Measurements from ENCODE around the gene NAT14. TPM values are rescaled to one million over a fixed set of nuclear protein-coding genes. Genes with fewer than 3 reads are reported as not detected.

NAT14 gene
- total and polyA plus RNA-seq, 2 of the 8 experiments (the other 6 are each of a cell fraction or from before 2014, with no cell fraction given) = 47.1 to 71.2 TPM

DNA sequence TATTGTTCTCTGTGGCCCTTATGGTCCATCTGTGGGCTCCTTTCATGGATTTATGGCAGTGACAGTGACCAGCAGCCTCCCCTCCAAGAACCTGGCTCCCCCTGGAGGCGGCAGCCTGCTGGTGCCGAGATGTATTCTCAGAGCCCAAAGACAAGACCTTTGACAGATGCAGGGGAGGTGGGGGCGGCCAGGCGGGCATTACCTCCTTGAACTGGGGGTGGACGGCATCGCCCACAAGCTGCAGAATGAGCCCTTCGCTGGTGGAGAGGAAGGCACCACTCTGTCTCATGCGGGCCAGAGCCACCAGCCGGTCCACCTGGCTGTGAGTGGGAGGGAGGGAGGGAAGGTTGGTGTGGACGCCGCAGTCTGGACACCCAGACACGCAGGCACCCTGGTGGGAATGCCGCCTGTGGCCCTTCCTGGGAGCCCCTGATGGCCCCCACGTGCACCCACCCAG, 30.2 kb upstream of the NAT14 start:
- ChIA-PET POLR2A (ENCODE audit: partially characterized antibody) (interaction anchor here (3.0 kb wide), 1 partner anchor 47 kb away, joined by 22 read pairs; the partner anchor contains the start of gene UBE2S), CTCF (ENCODE audit: partially characterized antibody) (interaction anchor here (1.5 to 1.8 kb wide), 4 partner anchors 8 to 153 kb away, joined by 4 to 7 read pairs (median 4); partner anchors contain the start of gene NAT14)
- DNase-seq (ENCODE audit: low read depth in 1 of 2, low spot score in 2 of 2) = peak in 1 of 2 experiments; percentile 83
- Histone ChIP-seq H2BK15ac (ENCODE audit: low read length) (no peak overlapping the region), H3K79me1 (ENCODE audit: low read depth, low read length) (peaks cover 8% of the 10 kb centered on the region), H3K9ac (replicated peaks in 1 of 4; ENCODE audit: extremely low read depth in 1 of 4, low read depth in 3 of 4, low read length in 3 of 4) (no peak overlapping the region), H3K27ac (ENCODE audit: low read depth, low read length) (no peak overlapping the region), H3K79me2 (ENCODE audit: control insufficient read depth in 1 of 2, insufficient read depth in 2 of 2, low read length in 2 of 2) (peaks cover 0 to 7% of the 10 kb centered on the region in 2 experiments; a peak in 2 of 4 replicates), H4K20me1 (replicated peaks in 1 of 2; ENCODE audit: control insufficient read depth in 1 of 2, insufficient read depth in 2 of 2, low read length in 2 of 2) (peaks cover 2 to 8% of the 10 kb centered on the region in 2 experiments), H2BK120ac (replicated peaks; ENCODE audit: low read depth, low read length) (no peak overlapping the region), H2AK5ac (ENCODE audit: low read depth, low read length) (no peak overlapping the region), H3K56ac (replicated peaks; ENCODE audit: insufficient read length, low read depth, low read length) (no peak overlapping the region), H3K4me3 (ENCODE audit: extremely low read depth in 1 of 4, insufficient read depth in 2 of 4, low read depth in 3 of 4, low read length in 4 of 4) (no peak overlapping the region), H4K91ac (replicated peaks; ENCODE audit: insufficient read length, low read length) (no peak overlapping the region), H4K5ac (ENCODE audit: insufficient read length, low read depth, low read length) (no peak overlapping the region), H2AFZ (ENCODE audit: low read length) (no peak overlapping the region), H3K4me2 (ENCODE audit: insufficient read depth in 1 of 2, low read depth in 2 of 2, low read length in 2 of 2) (no peak overlapping the region), H3K4me1 (replicated peaks in 1 of 4; ENCODE audit: control insufficient read depth in 3 of 4, insufficient read depth in 4 of 4, low read length in 3 of 4) (peaks cover 0 to 7% (median 2%) of the 10 kb centered on the region in 4 experiments; a peak in 5 of 7 replicates), H2BK5ac (ENCODE audit: low read depth, low read length) (no peak overlapping the region), H3K4ac (replicated peaks; ENCODE audit: insufficient read length, low read depth, low read length) (no peak overlapping the region), H3K23me2 (ENCODE audit: low read depth, low read length) (peaks cover 6% of the 10 kb centered on the region; the same call in 1 of the 2 replicates), H2BK20ac (ENCODE audit: low read length) (no peak overlapping the region), H3K14ac (ENCODE audit: insufficient read length) (no peak overlapping the region), H2BK12ac (ENCODE audit: low read depth, low read length) (no peak overlapping the region), H3K18ac (ENCODE audit: extremely low read depth, low read length) (no peak overlapping the region), H3K23ac (ENCODE audit: insufficient read length) (no peak overlapping the region), H4K8ac (ENCODE audit: extremely low read depth, insufficient read depth, low read length) (peak overlapping the region; percentile 3; the same call in 1 of the 2 replicates), H3K36me3 (ENCODE audit: control insufficient read depth in 2 of 4, insufficient read depth in 4 of 4, low read length in 3 of 4) (peaks cover 0 to 5% (median 0%) of the 10 kb centered on the region in 4 experiments; a peak in 2 of 8 replicates), H3K9me3 (ENCODE audit: insufficient read depth in 2 of 2, low read depth in 1 of 2, low read length in 1 of 2) (no peaks in the 10 kb centered on the region), H3K27me3 (replicated peaks in 1 of 4; ENCODE audit: control insufficient read depth in 3 of 4, extremely low read depth in 1 of 4, insufficient read depth in 3 of 4, low read length in 3 of 4) (peaks cover 16 to 25% (median 24%) of the 10 kb centered on the region in 4 experiments)
- TF ChIP-seq ATF3 (IDR thresholded peaks at IDR 0.05; ENCODE audit: insufficient read depth, low read depth, low read length) (no peak), YY1 (IDR thresholded peaks at IDR 0.05; ENCODE audit: low read depth, low read length) (0 out of 2 replicates have a peak, but pooled peaks have one; percentile 27), RAD21 (IDR thresholded peaks at IDR 0.05 in 1 of 2, conservative IDR thresholded peaks at IDR 0.05 in 1 of 2; ENCODE audit: low read depth in 2 of 2, low read length in 2 of 2) (peak; percentile 50 to 73), POU5F1 (IDR thresholded peaks at IDR 0.05; ENCODE audit: low read depth, low read length) (no peak), SIN3A (conservative IDR thresholded peaks at IDR 0.05 in 1 of 2, IDR thresholded peaks at IDR 0.05 in 1 of 2; ENCODE audit: low read depth in 1 of 2, low read length in 2 of 2) (peak; percentile 48 to 79; a peak in 2 of 4 replicates), CBX5 (IDR thresholded peaks at IDR 0.05; ENCODE audit: low read depth, low read length) (no peak), GABPA (IDR thresholded peaks at IDR 0.05; ENCODE audit: borderline replicate concordance, insufficient read depth, low read length) (peak; percentile 47; the same call in 1 of the 2 replicates)
- TF ChIP-seq, protein P1, sequence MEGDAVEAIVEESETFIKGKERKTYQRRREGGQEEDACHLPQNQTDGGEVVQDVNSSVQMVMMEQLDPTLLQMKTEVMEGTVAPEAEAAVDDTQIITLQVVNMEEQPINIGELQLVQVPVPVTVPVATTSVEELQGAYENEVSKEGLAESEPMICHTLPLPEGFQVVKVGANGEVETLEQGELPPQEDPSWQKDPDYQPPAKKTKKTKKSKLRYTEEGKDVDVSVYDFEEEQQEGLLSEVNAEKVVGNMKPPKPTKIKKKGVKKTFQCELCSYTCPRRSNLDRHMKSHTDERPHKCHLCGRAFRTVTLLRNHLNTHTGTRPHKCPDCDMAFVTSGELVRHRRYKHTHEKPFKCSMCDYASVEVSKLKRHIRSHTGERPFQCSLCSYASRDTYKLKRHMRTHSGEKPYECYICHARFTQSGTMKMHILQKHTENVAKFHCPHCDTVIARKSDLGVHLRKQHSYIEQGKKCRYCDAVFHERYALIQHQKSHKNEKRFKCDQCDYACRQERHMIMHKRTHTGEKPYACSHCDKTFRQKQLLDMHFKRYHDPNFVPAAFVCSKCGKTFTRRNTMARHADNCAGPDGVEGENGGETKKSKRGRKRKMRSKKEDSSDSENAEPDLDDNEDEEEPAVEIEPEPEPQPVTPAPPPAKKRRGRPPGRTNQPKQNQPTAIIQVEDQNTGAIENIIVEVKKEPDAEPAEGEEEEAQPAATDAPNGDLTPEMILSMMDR (IDR thresholded peaks at IDR 0.05; ENCODE audit: control extremely low read depth in 1 of 3, insufficient read depth in 1 of 3, low read depth in 1 of 3, low read length in 3 of 3) = peak; percentile 77 to 83 (median 78)
- FAIRE-seq = no peak
- 63% methylated on average over 8 of the region's 14 CpGs; no CpG with 5 or more reads in 1 of the 2 experiments for WGBS, 2 experiments (ENCODE audit: extremely low coverage in 1 of 2, insufficient coverage in 1 of 2, insufficient read length in 1 of 2, insufficient replicate concordance in 2 of 2, low coverage in 1 of 2, low lambda C conversion rate in 2 of 2, missing lambda C conversion rate in 1 of 2)
